ENCODE data around the gene IGFALS.

DNA sequence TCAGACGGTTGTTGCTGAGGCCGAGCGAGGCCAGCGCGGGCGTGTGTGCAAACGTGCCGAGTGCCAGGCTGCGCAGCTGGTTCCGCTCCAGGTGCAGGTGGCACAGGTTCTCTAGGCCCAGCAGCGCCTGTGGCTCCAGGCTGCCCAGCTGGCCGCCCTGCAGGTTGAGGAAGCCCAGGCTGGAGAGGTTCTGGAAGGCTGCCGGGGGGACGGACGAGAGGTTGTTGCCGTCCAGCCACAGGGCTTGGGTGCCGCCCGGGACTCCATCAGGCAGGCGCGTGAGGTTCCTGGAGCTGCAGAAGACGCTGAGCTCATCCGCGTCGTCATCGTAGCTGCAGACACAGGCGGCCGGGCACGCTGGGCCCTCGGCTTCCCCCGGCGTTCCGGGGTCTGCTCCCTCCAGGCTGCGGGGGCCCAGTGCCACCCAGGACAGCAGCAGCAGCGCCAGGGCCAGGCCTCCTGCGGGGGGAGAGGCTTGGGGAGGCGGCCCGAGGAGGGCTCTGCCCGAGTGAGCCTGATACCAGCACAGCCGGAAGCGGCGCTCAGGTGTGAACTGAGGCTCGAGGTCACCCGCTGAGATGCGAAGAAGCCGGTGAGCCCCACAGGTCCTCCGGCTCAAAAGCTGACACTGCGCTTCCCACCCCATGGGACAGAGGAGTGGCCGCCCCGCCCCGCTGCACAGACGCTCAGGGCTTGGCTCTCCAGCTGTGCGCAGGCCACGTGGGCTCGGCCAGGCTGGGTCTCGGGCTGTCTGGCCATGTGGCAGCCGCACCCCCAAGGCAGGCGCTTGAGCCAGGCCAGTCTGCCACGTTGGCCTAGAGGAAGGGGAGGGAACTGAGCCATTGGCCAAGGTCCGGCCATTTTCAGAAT lies 1.3 kb downstream of the IGFALS start:
- no peak for TF ChIP-seq CTCF (conservative IDR thresholded peaks at IDR 0.05; ENCODE audit: low read depth in 2 of 2)
- TF ChIP-seq POLR2AphosphoS5 (IDR thresholded peaks at IDR 0.05; ENCODE audit: low read depth) = no peak
- TF ChIP-seq STAT1 (IDR thresholded peaks at IDR 0.05; ENCODE audit: unreplicated experiment) = no peak
- TF ChIP-seq EZH2phosphoT487 (IDR thresholded peaks at IDR 0.05; ENCODE audit: unreplicated experiment) = no peak

Data from GM23338 (cell line).